GM12878 (cell line): ENCODE data around the gene EEPD1. TPM values are rescaled to one million over a fixed set of nuclear protein-coding genes. Genes with fewer than 3 reads are reported as not detected.

Experiments used
- ATAC-seq: fragments of 200-7000 bp; cut with Tn5 transposase; 3 replicates; pipeline ENCODE4 v1.9.1; 2020; ENCODE audit warnings: mild to moderate bottlenecking, moderate library complexity
- BruUV-seq: library from RNA; stranded (reverse); fragments of 400-500 nt; replicated peaks from 2 replicates; lab custom pipeline; 2021; lab: Mats Ljungman, UMichigan
- CTCF ChIA-PET: fragments of 300-600 bp; sonication (Branson Sonifier 250); formaldehyde crosslinking; extraction: SDS; loops from one replicate; lab custom pipeline; 2021; ENCODE audit warnings: inconsistent platforms; lab: Yijun Ruan, JAX
- POLR2A ChIA-PET: fragments of 350-600 bp; formaldehyde crosslinking; extraction: SDS; loops from one replicate; lab custom pipeline; 2021; ENCODE audit warnings: inconsistent platforms; lab: Charles Lee
- RAD21 ChIA-PET: fragments of 300-600 bp; sonication (Branson Sonifier 250); formaldehyde crosslinking; loops from one replicate; lab custom pipeline; 2023; ENCODE audit warnings: antibody characterized with exemption; ENCODE audit not compliant: unreplicated experiment; lab: Charles Lee
- SMC1A ChIA-PET: fragments of 300-600 bp; sonication (Branson Sonifier 250); formaldehyde crosslinking; loops from one replicate; lab custom pipeline; 2023; ENCODE audit not compliant: unreplicated experiment, uncharacterized antibody; lab: Charles Lee
- DNase-seq: peaks from one replicate; pipeline ENCODE4 v3.0.0-alpha.2; 2011; ENCODE audit warnings: low read depth, low spot score
- FAIRE-seq: peaks from 3 replicates; lab custom pipeline; 2011; peaks lifted over from hg19 to GRCh38; lab: Jason Lieb, UNC
- H2AFZ ChIP-seq: 2 replicates; pipeline ENCODE4 v1.6.0; 2011; ENCODE audit warnings: low read depth, low read length, control low read depth; ENCODE audit not compliant: control insufficient read depth
- H3K27ac ChIP-seq: 2 replicates; pipeline ENCODE4 v1.5.1; 2011; ENCODE audit warnings: control low read depth; ENCODE audit not compliant: control insufficient read depth, insufficient read depth
- H3K27me3 ChIP-seq, 2 experiments: replicated peaks in 1 of 2; 2 replicates each; pipeline versions ENCODE4 v1.6.0 to v1.6.1; 2011; ENCODE audit warnings: low read length in 1 of 2; ENCODE audit not compliant: control insufficient read depth in 2 of 2, insufficient read depth in 2 of 2
- H3K36me3 ChIP-seq, 2 experiments: 2 replicates each; pipeline ENCODE4 v1.5.1; 2011; ENCODE audit warnings: low read length in 1 of 2; ENCODE audit not compliant: control insufficient read depth in 2 of 2, insufficient read depth in 2 of 2
- H3K4me1 ChIP-seq: 2 replicates; pipeline ENCODE4 v1.6.1; 2011; ENCODE audit warnings: mild to moderate bottlenecking, low read length, moderate library complexity, mixed read lengths; ENCODE audit not compliant: control insufficient read depth, insufficient read depth
- H3K4me2 ChIP-seq: 2 replicates; pipeline ENCODE4 v1.6.0; 2011; ENCODE audit warnings: control low read depth; ENCODE audit not compliant: control insufficient read depth, insufficient read depth
- H3K4me3 ChIP-seq: fragments of 200-600 bp; sonication (generic); 2 replicates; pipeline ENCODE4 v1.5.1; 2016
- H3K79me2 ChIP-seq: 2 replicates; pipeline ENCODE4 v1.6.0; 2011; ENCODE audit warnings: low read length; ENCODE audit not compliant: control insufficient read depth, insufficient read depth
- H3K9ac ChIP-seq: 2 replicates; pipeline ENCODE4 v1.8.0; 2011; ENCODE audit warnings: low read length, control low read depth, mixed read lengths; ENCODE audit not compliant: control insufficient read depth, insufficient read depth
- H3K9me3 ChIP-seq: replicated peaks from 3 replicates; pipeline ENCODE4 v1.5.1; 2011; ENCODE audit warnings: mild to moderate bottlenecking, low read length; ENCODE audit not compliant: control insufficient read depth, insufficient read depth
- H4K20me1 ChIP-seq: 2 replicates; pipeline ENCODE4 v1.6.0; 2011; ENCODE audit not compliant: control insufficient read depth, insufficient read depth
- KAT2A ChIP-seq: conservative IDR thresholded peaks from 2 replicates; pipeline ENCODE4 v1.6.1; 2011; ENCODE audit warnings: low read depth, low read length; ENCODE audit not compliant: control insufficient read depth
- ZNF687 ChIP-seq: fragments of 450-650 bp; IDR thresholded peaks from 2 replicates; pipeline ENCODE4 v1.6.1; 2017; ENCODE audit warnings: mild to moderate bottlenecking, moderate library complexity
- WGBS: methylation state at CpG from one replicate; pipeline ENCODE4 v1.1.6; 2016; ENCODE audit warnings: low lambda C conversion rate; ENCODE audit not compliant: insufficient replicate concordance, insufficient coverage; ENCODE audit errors: missing lambda C conversion rate; 5-methylcytosine and 5-hydroxymethylcytosine counted together
- in situ Hi-C: fragments of 300-500 bp; cut with MboI; formaldehyde crosslinking; loops from 9 replicates; pipeline ENCODE4 v1.14.3; 2018; ENCODE audit warnings: mixed read lengths
- intact Hi-C: fragments of 100-400 bp; cut with micrococcal nuclease; formaldehyde crosslinking; loops from one replicate; pipeline ENCODE4 v1.14.2; 2022; ENCODE audit not compliant: unreplicated experiment
- polyA plus RNA-seq, 11 experiments: library from polyadenylated mRNA; depleted of rRNA in 4 of 11; unstranded in 6 of 11; stranded (reverse) in 5 of 11; fragments of >200 nt; fragmentation: Nextera tagmentation in 4 of 11; fragmentation: Illumina TruSeq in 1 of 11; extraction: Ambion mirVana in 4 of 11; extraction: Trizol in 1 of 11; gene quantifications; 1 replicate in 1 of 11; 2 replicates in 10 of 11; pipeline versions ENCODE4 v1.2.1 to v1.2.3, GENCODE V29; 2011 to 2016; ENCODE audit warnings: inconsistent platforms in 2 of 11, missing spikeins in 2 of 11, low read depth in 1 of 11
- total RNA-seq, 4 experiments: library from RNA; depleted of rRNA in 3 of 4; stranded (reverse); fragments of >200 nt in 3 of 4; fragmentation: Illumina TruSeq in 1 of 4; extraction: Trizol in 1 of 4; gene quantifications; 2 replicates each; pipeline versions ENCODE4 v1.2.1 to v1.2.3, GENCODE V29; 2013 to 2021

EEPD1 gene
- total and polyA plus RNA-seq, 10 of the 15 experiments (the other 5 are each of a cell fraction or from before 2014, with no cell fraction given): 0.24 to 2.8 (median 0.86) TPM; not detected in 1

- Histone ChIP-seq H3K4me1 (no peaks in the 10 kb centered on the region), H3K27me3 (peaks cover 0 to under 1% of the 10 kb centered on the region in 2 experiments; a peak in 2 of 4 replicates), H3K9me3 (no peaks in the 10 kb centered on the region; the same call in 2 of the 3 replicates), H3K9ac (no peak overlapping the region), H3K4me2 (no peak overlapping the region), H3K4me3 (no peak overlapping the region), H3K27ac (no peak overlapping the region), H3K36me3 (no peaks in the 10 kb centered on the region), H4K20me1 (no peaks in the 10 kb centered on the region), H3K79me2 (no peaks in the 10 kb centered on the region), H2AFZ (no peak overlapping the region)
- ATAC-seq (peak; percentile 34; the same call in 2 of the 3 replicates), FAIRE-seq (no peak), DNase-seq (no peak)
- intact Hi-C loops (no loop called here), in situ Hi-C loops (no loop called here)
- CTCF ChIA-PET: interaction anchor here (1.0 to 1.9 kb wide), 3 partner anchors 22 to 107 kb away, joined by 4 read pairs; no protein-coding TSS in a partner anchor
- RAD21 ChIA-PET: interaction anchor here (0.9 kb wide), 1 partner anchor 11 kb away, joined by 3 read pairs; no protein-coding TSS in a partner anchor
- POLR2A ChIA-PET: interaction anchor here (1.2 kb wide), 1 partner anchor 25 kb away, joined by 3 read pairs; no protein-coding TSS in a partner anchor
- no TSS peak for BruUV-seq
- SMC1A ChIA-PET: interaction anchor here (1.0 to 5.9 kb wide), 2 partner anchors 12 to 15 kb away, joined by 3 to 36 read pairs; no protein-coding TSS in a partner anchor
- TF ChIP-seq ZNF687: 0 out of 2 replicates have a peak, but pooled peaks have one; percentile 28
- no peak for TF ChIP-seq KAT2A
- WGBS: 46% methylated on average over 2 of the region's 2 CpGs
Measured at GRCh38 chr7:36185092-36185491, 32.0 kb downstream of the EEPD1 start.
